ENCODE data around the gene SLC8A2.

- TF ChIP-seq CTCF (IDR thresholded peaks at IDR 0.05), result no peak
- no peak for TF ChIP-seq POLR2A (IDR thresholded peaks at IDR 0.05)
These were observed 3.8 kb downstream of the SLC8A2 start for GRCh38 chr19:47467914-47468313.
